Loucy (cell line): ENCODE results near the gene CNIH1.

Experiments used
- H2AFZ ChIP-seq: fragments of 200-600 bp; sonication (generic); 2 replicates; pipeline ENCODE4 v1.6.0; 2016; ENCODE audit warnings: antibody characterized with exemption, mild to moderate bottlenecking, low read length, moderate library complexity
- H3F3A ChIP-seq: fragments of 200-600 bp; 2 replicates; pipeline ENCODE4 v1.6.0; 2016; ENCODE audit warnings: antibody characterized with exemption, low read depth, mild to moderate bottlenecking
- H3K27me3 ChIP-seq: fragments of 200-600 bp; sonication (generic); 2 replicates; pipeline ENCODE4 v1.6.1; 2014; ENCODE audit warnings: low read length, mild to moderate bottlenecking; ENCODE audit not compliant: insufficient read depth, poor library complexity, severe bottlenecking
- H3K36me3 ChIP-seq: fragments of 200-600 bp; sonication (generic); 2 replicates; pipeline ENCODE4 v1.6.1; 2016; ENCODE audit warnings: low read length; ENCODE audit not compliant: insufficient read depth
- H3K4me1 ChIP-seq: fragments of 200-600 bp; sonication (generic); 2 replicates; pipeline ENCODE4 v1.5.1; 2014; ENCODE audit warnings: low read length, mild to moderate bottlenecking; ENCODE audit not compliant: insufficient read depth, poor library complexity, severe bottlenecking
- H3K4me2 ChIP-seq: fragments of 200-600 bp; sonication (generic); 2 replicates; pipeline ENCODE4 v1.6.0; 2014; ENCODE audit warnings: antibody characterized with exemption, low read length, low read depth, mild to moderate bottlenecking; ENCODE audit not compliant: poor library complexity, severe bottlenecking
- H3K4me3 ChIP-seq: fragments of 200-600 bp; sonication (generic); 2 replicates; pipeline ENCODE4 v1.5.1; 2014; ENCODE audit warnings: low read length, mild to moderate bottlenecking, mixed read lengths; ENCODE audit not compliant: poor library complexity, severe bottlenecking
- H3K79me2 ChIP-seq: fragments of 200-600 bp; sonication (generic); 2 replicates; pipeline ENCODE4 v1.6.1; 2014; ENCODE audit warnings: low read length; ENCODE audit not compliant: insufficient read depth
- H3K9ac ChIP-seq: fragments of 200-600 bp; sonication (generic); 2 replicates; pipeline ENCODE4 v1.6.0; 2014; ENCODE audit warnings: mild to moderate bottlenecking, low read depth, low read length, moderate library complexity; ENCODE audit not compliant: poor library complexity, severe bottlenecking
- H3K9me2 ChIP-seq: fragments of 200-600 bp; sonication (generic); replicated peaks from 2 replicates; pipeline ENCODE4 v1.6.1; 2016; ENCODE audit warnings: low read depth, low read length, mixed read lengths
- H3K9me3 ChIP-seq: fragments of 200-600 bp; sonication (generic); 2 replicates; pipeline ENCODE4 v1.6.1; 2014; ENCODE audit warnings: mild to moderate bottlenecking, antibody characterized with exemption, low read length, low read depth; ENCODE audit not compliant: insufficient read depth
- H4K20me1 ChIP-seq: fragments of 200-600 bp; sonication (generic); 2 replicates; pipeline ENCODE4 v1.6.0; 2014; ENCODE audit warnings: antibody characterized with exemption, low read length, mild to moderate bottlenecking; ENCODE audit not compliant: insufficient read depth, poor library complexity, severe bottlenecking
- EZH2phosphoT487 ChIP-seq: fragments of 200-600 bp; IDR thresholded peaks from 2 replicates; pipeline ENCODE4 v1.6.1; 2018; ENCODE audit warnings: antibody characterized with exemption, mild to moderate bottlenecking, moderate library complexity, borderline replicate concordance
- TF ChIP-seq, protein P1 (sequence below): fragments of 200-600 bp; sonication (generic); conservative IDR thresholded peaks from 2 replicates; pipeline ENCODE4 v1.5.1; 2014; ENCODE audit warnings: mild to moderate bottlenecking, antibody characterized with exemption, low read length

Gene CNIH1

DNA sequence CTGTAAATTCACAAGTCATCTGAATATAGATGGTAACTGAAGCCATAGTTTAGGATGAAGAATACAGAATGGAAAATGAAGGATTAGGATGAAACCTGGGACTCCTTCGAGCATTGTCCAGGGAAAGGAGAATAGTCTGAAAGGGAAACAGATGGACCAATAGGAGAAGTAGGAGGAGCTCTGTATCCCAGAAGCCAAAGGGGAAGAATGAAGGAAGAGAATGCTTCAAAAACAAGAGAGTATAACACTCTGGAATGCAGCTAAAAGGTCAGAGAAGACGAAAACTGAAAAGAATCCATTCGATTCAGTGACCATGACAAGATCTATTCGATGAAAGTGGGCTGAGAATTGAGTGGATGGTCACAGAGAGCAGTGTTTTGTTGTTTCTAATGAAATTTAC is 46.6 kb upstream of the CNIH1 start:
- H3K27me3 ChIP-seq: no peaks in the 10 kb centered on the region
- no peak overlapping the region for H2AFZ ChIP-seq
- H3K36me3 ChIP-seq: peaks cover 5% of the 10 kb centered on the region; the same call in 1 of the 2 replicates
- peak overlapping the region; percentile 90 for H3K9ac ChIP-seq
- H4K20me1 ChIP-seq: peaks cover 39% of the 10 kb centered on the region
- peaks cover 56% of the 10 kb centered on the region for H3K79me2 ChIP-seq
- peak overlapping the region; percentile 88 for H3K4me3 ChIP-seq
- no peak for TF ChIP-seq EZH2phosphoT487
- TF ChIP-seq, protein P1, sequence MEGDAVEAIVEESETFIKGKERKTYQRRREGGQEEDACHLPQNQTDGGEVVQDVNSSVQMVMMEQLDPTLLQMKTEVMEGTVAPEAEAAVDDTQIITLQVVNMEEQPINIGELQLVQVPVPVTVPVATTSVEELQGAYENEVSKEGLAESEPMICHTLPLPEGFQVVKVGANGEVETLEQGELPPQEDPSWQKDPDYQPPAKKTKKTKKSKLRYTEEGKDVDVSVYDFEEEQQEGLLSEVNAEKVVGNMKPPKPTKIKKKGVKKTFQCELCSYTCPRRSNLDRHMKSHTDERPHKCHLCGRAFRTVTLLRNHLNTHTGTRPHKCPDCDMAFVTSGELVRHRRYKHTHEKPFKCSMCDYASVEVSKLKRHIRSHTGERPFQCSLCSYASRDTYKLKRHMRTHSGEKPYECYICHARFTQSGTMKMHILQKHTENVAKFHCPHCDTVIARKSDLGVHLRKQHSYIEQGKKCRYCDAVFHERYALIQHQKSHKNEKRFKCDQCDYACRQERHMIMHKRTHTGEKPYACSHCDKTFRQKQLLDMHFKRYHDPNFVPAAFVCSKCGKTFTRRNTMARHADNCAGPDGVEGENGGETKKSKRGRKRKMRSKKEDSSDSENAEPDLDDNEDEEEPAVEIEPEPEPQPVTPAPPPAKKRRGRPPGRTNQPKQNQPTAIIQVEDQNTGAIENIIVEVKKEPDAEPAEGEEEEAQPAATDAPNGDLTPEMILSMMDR: no peak
- no peaks in the 10 kb centered on the region for H3K9me3 ChIP-seq
- H3K4me1 ChIP-seq: peaks cover 57% of the 10 kb centered on the region
- peak overlapping the region; percentile 93 for H3K4me2 ChIP-seq
- H3K9me2 ChIP-seq: no peaks in the 10 kb centered on the region
- H3F3A ChIP-seq: no peaks in the 10 kb centered on the region; the same call in 1 of the 2 replicates

DNA sequence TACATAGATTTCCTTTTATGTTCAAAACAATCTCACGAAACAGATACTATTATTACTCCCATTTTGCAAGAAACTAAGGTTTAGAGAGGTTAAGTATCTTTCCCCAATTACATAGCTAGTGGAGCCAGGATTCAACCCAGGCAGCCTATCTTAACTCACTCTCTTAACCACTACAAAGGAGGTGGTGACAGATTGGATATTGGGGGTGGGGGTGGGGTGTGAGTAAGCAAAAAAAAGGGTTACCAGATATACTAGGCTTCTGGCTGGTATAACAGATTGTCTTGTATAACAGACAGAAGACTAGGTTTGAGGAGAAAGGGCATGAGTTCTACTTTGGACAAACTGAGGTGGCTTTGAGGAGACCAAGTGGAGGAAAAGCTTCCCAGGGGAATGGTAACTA is 45.5 kb upstream of the CNIH1 start:
- H3K9me2 ChIP-seq: no peaks in the 10 kb centered on the region
- no peak overlapping the region for H3K9ac ChIP-seq
- H3K4me2 ChIP-seq: peak overlapping the region; percentile 93
- H3K9me3 ChIP-seq: no peaks in the 10 kb centered on the region
- H3K4me1 ChIP-seq: peaks cover 65% of the 10 kb centered on the region
- peaks cover 11% of the 10 kb centered on the region; the same call in 1 of the 2 replicates for H3K36me3 ChIP-seq
- no peaks in the 10 kb centered on the region; the same call in 1 of the 2 replicates for H3F3A ChIP-seq
- H4K20me1 ChIP-seq: peaks cover 49% of the 10 kb centered on the region
- no peak overlapping the region for H2AFZ ChIP-seq
- H3K79me2 ChIP-seq: peaks cover 67% of the 10 kb centered on the region
- TF ChIP-seq EZH2phosphoT487: no peak
- TF ChIP-seq, protein P1: no peak
- H3K4me3 ChIP-seq: peak overlapping the region; percentile 88
- H3K27me3 ChIP-seq: no peaks in the 10 kb centered on the region

DNA sequence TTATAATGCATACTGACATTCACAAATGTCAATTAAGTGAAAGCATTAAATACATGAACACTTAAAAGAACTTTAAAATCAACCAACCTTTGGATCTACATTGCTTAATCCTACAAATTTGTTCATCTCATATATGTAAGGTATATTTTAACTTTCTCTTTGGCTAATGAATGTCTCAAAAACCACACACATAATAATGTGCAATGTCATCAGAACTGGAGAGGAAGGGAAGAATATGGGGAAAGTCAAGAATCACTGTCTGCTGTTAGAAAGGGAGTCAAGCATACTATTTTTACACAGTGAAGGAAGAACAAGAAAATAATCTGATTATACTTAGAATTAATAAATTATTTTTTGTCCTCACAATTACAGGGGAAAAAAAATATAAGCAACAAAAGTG is 42.7 kb upstream of the CNIH1 start:
- no peak overlapping the region for H3K9ac ChIP-seq
- H3K4me3 ChIP-seq: peak overlapping the region; percentile 3
- peaks cover 49% of the 10 kb centered on the region for H4K20me1 ChIP-seq
- no peaks in the 10 kb centered on the region for H3F3A ChIP-seq
- H3K9me2 ChIP-seq: no peaks in the 10 kb centered on the region
- no peaks in the 10 kb centered on the region for H3K27me3 ChIP-seq
- peaks cover 27% of the 10 kb centered on the region; the same call in 1 of the 2 replicates for H3K36me3 ChIP-seq
- peaks cover 53% of the 10 kb centered on the region for H3K4me1 ChIP-seq
- H3K79me2 ChIP-seq: peaks cover 69% of the 10 kb centered on the region
- no peak overlapping the region for H2AFZ ChIP-seq
- no peaks in the 10 kb centered on the region for H3K9me3 ChIP-seq
- no peak for TF ChIP-seq EZH2phosphoT487
- TF ChIP-seq, protein P1: no peak
- peak overlapping the region; percentile 93 for H3K4me2 ChIP-seq
